Stimulated activated naive CD8-positive, alpha-beta T cell treated with anti-CD3 and anti-CD28 coated beads, Interleukin-15, Interleukin-2, amounts not matched to agents 100 ng/mL and 50 ng/mL, for 24 hours (primary cell): ENCODE data around the gene ADGRD1.
"Not testable (repeated sequence)": the region's sequence is repeated elsewhere in the genome, so short reads cannot be mapped to it uniquely, and the experiment has no call there.

Source experiments
- H3K27ac Mint-ChIP-seq: one replicate; pipeline ENCODE4 v1.8.0; 2021; ENCODE audit warnings: mild to moderate bottlenecking, mixed read lengths
- H3K27me3 Mint-ChIP-seq: one replicate; pipeline ENCODE4 v1.8.0; 2021; ENCODE audit warnings: mixed read lengths
- H3K36me3 Mint-ChIP-seq: one replicate; pipeline ENCODE4 v1.8.0; 2021; ENCODE audit warnings: low read depth, mixed read lengths
- H3K4me1 Mint-ChIP-seq: one replicate; pipeline ENCODE4 v1.8.0; 2021; ENCODE audit warnings: low read depth, mixed read lengths
- H3K4me3 Mint-ChIP-seq: one replicate; pipeline ENCODE4 v1.8.0; 2021; ENCODE audit warnings: mild to moderate bottlenecking, mixed read lengths
- H3K9me3 Mint-ChIP-seq: one replicate; pipeline ENCODE4 v1.8.0; 2021; ENCODE audit warnings: mixed read lengths

ADGRD1 gene

GRCh38 chr12:130953771-130954543 lies at the start of gene ADGRD1:
Gene ADGRD1 (plus strand): TSS chr12:130953907. CDS start chr12:130954466, 559 bp downstream.
- Mint-ChIP-seq H3K4me3 (no peak within 1 kb of the TSS), H3K9me3 (no peaks in the 10 kb centered on the region), H3K36me3 (no peaks in the 10 kb centered on the region), H3K27ac (no peak within 1 kb of the TSS), H3K27me3 (peaks cover 31% of the 10 kb centered on the region), H3K4me1 (peaks cover 6% of the 10 kb centered on the region)

DNA sequence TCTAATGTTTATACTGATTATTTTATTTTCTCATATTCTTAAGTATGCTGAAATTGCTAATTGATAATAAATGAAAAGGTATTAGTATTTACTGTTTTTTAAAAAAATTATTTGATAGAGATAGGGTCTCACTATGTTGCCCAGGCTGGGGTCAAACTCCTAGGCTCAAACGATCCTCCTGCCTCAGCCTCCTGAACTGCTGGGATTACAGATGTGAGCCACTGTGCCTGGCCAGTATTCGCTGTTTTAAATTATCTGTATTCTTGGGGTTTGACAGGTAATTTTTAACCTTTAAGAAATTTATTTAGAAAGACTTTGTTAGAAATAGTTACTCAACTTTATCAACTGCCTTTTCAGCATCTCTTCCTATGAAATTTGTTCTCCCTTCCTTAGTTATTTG lies 49.6 kb upstream of the ADGRD1 start:
- H3K4me3 Mint-ChIP-seq = no peak overlapping the region
- no peak overlapping the region for H3K27ac Mint-ChIP-seq
- no peaks in the 10 kb centered on the region for H3K4me1 Mint-ChIP-seq
- H3K27me3 Mint-ChIP-seq = peaks cover 13% of the 10 kb centered on the region
- peaks cover 4% of the 10 kb centered on the region for H3K9me3 Mint-ChIP-seq
- H3K36me3 Mint-ChIP-seq = no peaks in the 10 kb centered on the region

- not testable (repeated sequence) for H3K9me3 Mint-ChIP-seq, H3K4me1 Mint-ChIP-seq, H3K4me3 Mint-ChIP-seq, H3K36me3 Mint-ChIP-seq, H3K27ac Mint-ChIP-seq
- peaks cover 20% of the 10 kb centered on the region for H3K27me3 Mint-ChIP-seq
These were observed 48.7 kb upstream of the ADGRD1 start for GRCh38 chr12:130904936-130905455.

DNA sequence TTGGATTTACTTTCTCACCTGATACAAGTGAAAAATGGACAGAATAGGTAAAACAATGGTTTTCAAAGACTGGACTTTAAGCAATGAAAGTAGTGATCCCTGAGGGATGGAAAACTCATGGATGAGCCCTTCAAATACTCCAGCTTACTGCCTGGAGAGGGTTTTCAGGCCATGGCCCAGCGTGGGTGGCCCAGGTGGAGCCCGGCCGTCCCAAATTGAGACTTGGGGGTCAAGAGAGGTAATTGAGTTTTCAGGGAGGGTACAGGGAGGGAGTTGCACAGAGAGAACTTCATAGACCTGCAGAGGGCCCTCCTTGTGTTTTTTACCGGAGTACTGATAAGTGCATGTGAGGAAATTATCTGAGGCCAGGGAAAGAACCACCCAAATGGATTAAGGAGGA lies 44.6 kb upstream of the ADGRD1 start:
- peaks cover 24% of the 10 kb centered on the region for H3K9me3 Mint-ChIP-seq
- no peaks in the 10 kb centered on the region for H3K4me1 Mint-ChIP-seq
- H3K4me3 Mint-ChIP-seq = no peak overlapping the region
- H3K27me3 Mint-ChIP-seq = peaks cover 40% of the 10 kb centered on the region
- H3K27ac Mint-ChIP-seq = no peak overlapping the region
- no peaks in the 10 kb centered on the region for H3K36me3 Mint-ChIP-seq

DNA sequence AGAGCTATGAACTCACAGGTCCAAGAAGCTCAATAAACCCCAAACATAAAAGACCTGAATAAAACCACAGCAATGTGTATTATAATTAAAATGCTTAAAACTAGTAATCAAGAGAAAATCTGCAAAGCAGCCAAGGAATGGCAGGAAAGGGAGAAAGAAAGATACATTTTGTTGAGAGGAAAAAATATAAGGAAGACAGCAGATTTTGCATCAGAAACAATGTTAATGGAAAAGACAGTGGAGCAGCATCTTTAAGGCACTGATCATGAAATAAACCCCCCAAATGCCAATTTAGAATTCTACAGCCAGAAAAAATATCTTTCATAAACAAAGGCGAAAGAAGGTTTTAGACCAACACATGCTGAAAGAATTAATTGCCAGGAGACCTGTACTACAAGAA lies 42.5 kb upstream of the ADGRD1 start:
- Mint-ChIP-seq H3K4me1 (no peaks in the 10 kb centered on the region), H3K36me3 (no peaks in the 10 kb centered on the region), H3K27ac (no peak overlapping the region), H3K27me3 (peaks cover 50% of the 10 kb centered on the region), H3K4me3 (no peak overlapping the region), H3K9me3 (peaks cover 24% of the 10 kb centered on the region)

DNA sequence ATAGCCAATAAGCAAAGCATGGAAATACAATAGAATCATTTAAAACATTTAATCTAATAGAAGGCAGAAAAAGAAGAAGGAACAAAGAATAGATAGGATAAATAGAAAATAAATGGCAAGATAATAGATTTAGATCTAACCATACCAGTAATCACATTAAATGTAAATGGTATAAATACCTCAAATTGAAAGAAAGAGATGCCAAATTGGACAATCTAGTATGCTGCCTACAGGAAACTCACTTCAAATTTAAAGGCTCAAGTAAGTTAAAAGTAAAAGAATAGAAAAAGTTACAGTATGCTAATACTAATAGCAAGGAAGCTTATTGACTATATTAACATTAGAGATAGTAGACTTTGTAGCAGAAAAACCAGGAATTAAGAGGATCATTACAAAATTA lies 41.8 kb upstream of the ADGRD1 start:
- no peak overlapping the region for H3K4me3 Mint-ChIP-seq
- no peaks in the 10 kb centered on the region for H3K36me3 Mint-ChIP-seq
- H3K4me1 Mint-ChIP-seq = no peaks in the 10 kb centered on the region
- peaks cover 57% of the 10 kb centered on the region for H3K27me3 Mint-ChIP-seq
- no peak overlapping the region for H3K27ac Mint-ChIP-seq
- peaks cover 24% of the 10 kb centered on the region for H3K9me3 Mint-ChIP-seq

GRCh38 chr12:130916241-130916911 lies 37.3 kb upstream of the ADGRD1 start:
- H3K36me3 Mint-ChIP-seq = no peaks in the 10 kb centered on the region

DNA sequence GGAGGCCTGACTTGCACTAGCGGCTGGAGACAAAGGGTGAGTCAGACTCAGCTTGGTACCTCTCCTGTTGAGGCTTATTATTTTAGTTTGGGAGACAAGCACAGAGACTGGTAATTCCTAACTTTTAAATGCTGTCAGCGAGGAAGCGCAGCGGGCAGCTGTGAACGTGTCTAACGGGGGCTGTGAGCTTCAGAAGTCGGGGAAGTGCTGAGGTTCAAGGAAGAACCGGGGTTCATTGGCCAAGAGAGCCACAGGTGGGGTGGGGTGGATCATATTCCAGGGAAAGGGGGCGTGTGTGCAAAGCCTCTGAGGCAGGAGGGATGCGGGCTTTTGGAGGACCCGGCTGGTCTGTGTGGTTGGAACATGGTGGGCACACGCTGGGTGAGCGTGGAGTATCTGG lies 36.1 kb upstream of the ADGRD1 start:
- Mint-ChIP-seq H3K27ac (no peak overlapping the region), H3K36me3 (no peaks in the 10 kb centered on the region), H3K27me3 (peaks cover 54% of the 10 kb centered on the region), H3K9me3 (no peaks in the 10 kb centered on the region), H3K4me1 (no peaks in the 10 kb centered on the region), H3K4me3 (no peak overlapping the region)

More at GRCh38 chr12:130916241-130916911, 37.3 kb upstream of the ADGRD1 start:
- H3K27ac Mint-ChIP-seq = no peak overlapping the region
- peaks cover 9% of the 10 kb centered on the region for H3K9me3 Mint-ChIP-seq
- peaks cover 53% of the 10 kb centered on the region for H3K27me3 Mint-ChIP-seq
- H3K4me1 Mint-ChIP-seq = no peaks in the 10 kb centered on the region
- no peak overlapping the region for H3K4me3 Mint-ChIP-seq

DNA sequence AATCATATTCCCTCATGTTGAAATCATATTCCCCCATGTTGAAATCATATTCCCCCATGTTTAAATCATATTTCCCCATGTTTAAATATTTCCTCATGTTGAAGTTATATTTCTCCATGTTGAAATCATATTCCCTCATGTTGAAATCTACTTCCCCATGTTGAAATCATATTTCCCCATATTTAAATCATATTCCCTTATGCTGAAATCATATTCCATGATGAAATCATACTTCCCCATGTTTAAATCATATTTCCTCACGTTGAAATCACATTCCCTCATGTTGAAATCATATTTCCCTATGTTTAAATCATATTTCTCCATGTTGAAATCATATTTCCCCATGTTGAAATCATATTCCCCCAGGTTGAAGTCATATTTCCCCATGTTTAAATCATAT lies 34.6 kb upstream of the ADGRD1 start:
- Mint-ChIP-seq H3K27ac (no peak overlapping the region), H3K27me3 (peaks cover 50% of the 10 kb centered on the region), H3K4me1 (no peaks in the 10 kb centered on the region), H3K9me3 (no peaks in the 10 kb centered on the region), H3K36me3 (no peaks in the 10 kb centered on the region), H3K4me3 (no peak overlapping the region)

DNA sequence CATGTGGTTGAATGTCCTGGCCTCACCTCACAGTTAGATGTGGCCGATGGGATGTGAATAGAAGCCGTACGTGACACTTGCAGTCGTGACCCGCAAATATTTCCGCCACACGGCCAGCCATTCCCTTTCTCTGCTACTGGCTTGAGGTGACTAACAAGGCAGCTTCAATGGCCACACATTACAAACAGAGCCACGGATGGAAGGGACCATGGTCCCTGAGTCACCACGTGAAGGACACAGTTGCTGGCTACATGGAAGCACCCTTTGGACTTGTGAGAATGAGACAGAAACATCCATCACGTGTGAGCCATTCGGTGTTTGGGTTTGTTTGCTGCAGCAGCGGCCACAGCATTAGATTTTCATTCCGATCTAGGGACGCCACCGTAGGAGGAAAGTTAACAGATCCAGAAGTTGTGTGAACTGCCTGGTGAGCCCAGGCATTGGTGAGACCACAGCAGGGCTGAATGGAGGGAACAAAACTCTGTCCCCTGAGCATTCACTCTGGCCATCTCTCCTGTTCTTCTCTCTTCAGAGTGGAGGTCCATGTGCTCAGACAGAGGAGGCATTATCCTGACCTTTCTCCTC lies 33.5 kb upstream of the ADGRD1 start:
- no peaks in the 10 kb centered on the region for H3K36me3 Mint-ChIP-seq
- H3K4me3 Mint-ChIP-seq = no peak overlapping the region
- peaks cover 43% of the 10 kb centered on the region for H3K27me3 Mint-ChIP-seq
- H3K9me3 Mint-ChIP-seq = no peaks in the 10 kb centered on the region
- no peak overlapping the region for H3K27ac Mint-ChIP-seq
- no peaks in the 10 kb centered on the region for H3K4me1 Mint-ChIP-seq

DNA sequence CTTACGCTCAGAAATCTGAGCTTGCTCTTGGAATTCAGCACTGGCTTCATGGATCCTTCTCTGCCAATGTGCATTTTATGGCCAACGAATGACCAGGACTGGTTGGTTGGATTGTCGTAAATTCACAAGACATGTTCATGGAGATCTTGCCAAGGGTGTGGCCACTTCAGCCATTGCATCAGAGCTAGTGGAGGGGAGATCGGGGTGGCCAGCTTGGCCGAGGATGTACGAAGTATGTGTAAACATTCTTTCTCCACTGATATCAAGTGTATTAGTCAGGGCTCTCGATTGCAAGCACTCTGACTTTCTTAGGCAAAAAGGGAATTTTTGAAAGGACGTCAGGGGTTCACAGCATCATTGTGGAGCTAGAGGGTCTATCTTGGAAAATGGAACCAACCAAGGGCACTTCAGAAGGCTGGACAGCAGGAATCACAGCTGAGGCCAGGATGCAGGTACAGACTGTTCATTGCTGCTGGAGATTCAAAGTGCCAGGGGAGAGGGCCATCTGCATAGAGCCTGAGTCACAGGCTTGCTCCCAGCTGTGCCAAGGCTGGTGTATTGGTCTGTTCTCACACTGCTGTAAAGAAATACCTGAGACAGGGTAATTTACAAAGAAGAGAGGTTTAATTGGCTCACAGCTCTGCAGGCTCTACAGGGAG lies 32.9 kb upstream of the ADGRD1 start:
- Mint-ChIP-seq H3K9me3 (no peaks in the 10 kb centered on the region), H3K36me3 (no peaks in the 10 kb centered on the region), H3K27me3 (peaks cover 40% of the 10 kb centered on the region), H3K4me3 (no peak overlapping the region), H3K4me1 (no peaks in the 10 kb centered on the region), H3K27ac (no peak overlapping the region)

- Mint-ChIP-seq H3K36me3 (no peaks in the 10 kb centered on the region), H3K4me3 (no peak overlapping the region), H3K9me3 (no peaks in the 10 kb centered on the region), H3K4me1 (no peaks in the 10 kb centered on the region), H3K27me3 (peaks cover 33% of the 10 kb centered on the region), H3K27ac (no peak overlapping the region)
These were observed 31.2 kb upstream of the ADGRD1 start for GRCh38 chr12:130922511-130922953.

DNA sequence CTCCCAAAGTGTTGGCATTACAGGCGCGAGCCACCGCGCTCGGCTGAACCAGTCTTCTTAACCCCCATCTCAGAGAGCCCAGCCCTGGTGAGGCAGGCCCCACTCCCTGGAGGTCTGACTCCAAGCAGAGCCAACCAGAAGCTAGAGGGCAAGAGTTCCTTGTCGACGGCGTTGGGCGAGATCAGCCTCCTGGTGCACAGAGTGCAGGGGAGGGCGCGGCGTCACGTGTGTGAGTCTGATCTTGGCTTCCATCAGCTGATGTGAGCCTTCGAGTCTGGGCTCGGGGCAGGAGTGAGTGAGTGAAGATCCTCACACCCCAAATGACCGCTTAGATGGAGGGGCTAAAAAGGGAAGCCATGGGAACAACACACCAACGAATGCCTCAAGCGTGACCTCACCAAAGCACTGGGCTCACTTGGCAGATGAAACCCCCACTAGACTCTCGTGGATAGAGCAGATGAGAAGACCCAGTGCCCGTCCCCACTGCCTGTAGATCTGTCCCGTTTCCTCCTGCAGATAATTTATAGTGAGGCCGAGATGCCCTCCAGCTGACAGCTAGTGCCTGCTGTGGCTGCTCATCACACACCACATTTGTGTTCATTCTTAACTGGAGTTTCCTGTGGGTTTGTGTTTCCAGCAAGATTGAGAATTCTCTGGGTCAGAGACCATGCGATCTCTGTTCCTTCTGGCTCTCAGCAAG lies 28.6 kb upstream of the ADGRD1 start:
- Mint-ChIP-seq H3K27ac (no peak overlapping the region), H3K36me3 (no peaks in the 10 kb centered on the region), H3K4me3 (no peak overlapping the region), H3K27me3 (peaks cover 33% of the 10 kb centered on the region), H3K9me3 (no peaks in the 10 kb centered on the region), H3K4me1 (no peaks in the 10 kb centered on the region)

DNA sequence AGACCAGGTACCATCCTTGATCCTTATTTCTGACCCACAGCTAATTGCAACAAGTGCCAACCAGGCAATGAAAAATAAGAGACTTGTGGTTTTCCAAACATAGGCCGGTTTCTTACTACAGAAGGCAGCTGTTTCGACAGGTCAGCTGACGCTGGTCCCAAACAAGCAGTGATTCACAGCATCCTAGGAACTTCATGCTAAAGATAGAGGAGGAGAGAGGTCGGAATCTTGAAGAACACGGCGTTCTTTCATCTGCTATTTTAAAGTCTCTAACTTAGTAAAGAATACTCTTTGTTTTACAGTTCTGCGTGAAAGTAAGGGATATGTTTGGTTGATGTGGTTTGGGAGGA lies 28.1 kb upstream of the ADGRD1 start:
- no peak overlapping the region for H3K4me3 Mint-ChIP-seq
- no peaks in the 10 kb centered on the region for H3K9me3 Mint-ChIP-seq
- no peaks in the 10 kb centered on the region for H3K36me3 Mint-ChIP-seq
- H3K27me3 Mint-ChIP-seq = peaks cover 33% of the 10 kb centered on the region
- no peak overlapping the region for H3K27ac Mint-ChIP-seq
- no peaks in the 10 kb centered on the region for H3K4me1 Mint-ChIP-seq
